ENCODE data around the gene ART1.

DNA sequence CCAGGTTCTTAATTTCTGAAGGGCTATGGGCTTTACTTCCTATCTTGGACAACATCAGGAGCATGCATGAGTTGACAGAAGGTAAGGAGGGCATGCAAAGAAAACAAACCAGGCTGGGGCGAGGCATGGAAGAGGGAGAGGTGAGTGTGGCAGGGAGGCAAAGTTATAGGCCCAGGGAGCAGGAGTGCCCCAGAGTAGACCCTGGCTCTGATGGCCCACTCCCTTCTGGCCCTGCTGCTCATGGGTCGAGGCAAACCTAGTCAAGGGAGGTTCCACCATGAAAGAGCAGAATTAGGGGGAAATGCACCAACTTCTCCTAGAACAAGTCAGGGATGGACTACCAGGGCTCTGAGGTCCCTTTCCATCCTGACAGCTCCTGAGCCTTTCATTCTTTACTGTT, 16.0 kb downstream of the ART1 start:
- TF ChIP-seq, protein P1, sequence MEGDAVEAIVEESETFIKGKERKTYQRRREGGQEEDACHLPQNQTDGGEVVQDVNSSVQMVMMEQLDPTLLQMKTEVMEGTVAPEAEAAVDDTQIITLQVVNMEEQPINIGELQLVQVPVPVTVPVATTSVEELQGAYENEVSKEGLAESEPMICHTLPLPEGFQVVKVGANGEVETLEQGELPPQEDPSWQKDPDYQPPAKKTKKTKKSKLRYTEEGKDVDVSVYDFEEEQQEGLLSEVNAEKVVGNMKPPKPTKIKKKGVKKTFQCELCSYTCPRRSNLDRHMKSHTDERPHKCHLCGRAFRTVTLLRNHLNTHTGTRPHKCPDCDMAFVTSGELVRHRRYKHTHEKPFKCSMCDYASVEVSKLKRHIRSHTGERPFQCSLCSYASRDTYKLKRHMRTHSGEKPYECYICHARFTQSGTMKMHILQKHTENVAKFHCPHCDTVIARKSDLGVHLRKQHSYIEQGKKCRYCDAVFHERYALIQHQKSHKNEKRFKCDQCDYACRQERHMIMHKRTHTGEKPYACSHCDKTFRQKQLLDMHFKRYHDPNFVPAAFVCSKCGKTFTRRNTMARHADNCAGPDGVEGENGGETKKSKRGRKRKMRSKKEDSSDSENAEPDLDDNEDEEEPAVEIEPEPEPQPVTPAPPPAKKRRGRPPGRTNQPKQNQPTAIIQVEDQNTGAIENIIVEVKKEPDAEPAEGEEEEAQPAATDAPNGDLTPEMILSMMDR (IDR thresholded peaks at IDR 0.05): no peak
- no peak for TF ChIP-seq EZH2 (IDR thresholded peaks at IDR 0.05; ENCODE audit: borderline replicate concordance, insufficient read depth, low read depth, low read length, poor library complexity, severe bottlenecking)

All from B cell (primary cell).